ENCODE data around the gene RFPL1.
"Not testable (repeated sequence)": the region's sequence is repeated elsewhere in the genome, so short reads cannot be mapped to it uniquely, and the experiment has no call there.

The RFPL1 gene

DNA sequence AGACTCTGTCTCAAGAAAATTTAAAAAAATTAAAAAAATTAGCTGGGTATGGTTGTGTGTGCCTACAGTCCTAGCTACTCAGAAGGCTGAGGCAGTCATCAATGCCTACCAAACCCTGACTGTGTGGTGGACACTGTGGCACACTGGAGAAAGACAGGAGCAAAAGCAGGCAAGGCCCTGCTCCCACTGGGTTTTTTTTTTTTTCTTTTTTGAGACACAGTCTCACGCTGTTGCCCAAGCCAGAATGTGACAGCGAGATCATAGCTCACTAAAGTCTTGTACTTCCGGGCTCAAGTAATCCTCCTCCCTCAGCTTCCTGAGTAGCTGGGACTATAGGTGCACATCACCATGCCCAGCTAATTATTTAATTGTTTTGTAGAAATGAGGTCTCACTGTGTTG, 46.3 kb downstream of the RFPL1 start:
- intact Hi-C loops (cut with DNase I; ENCODE audit: low total_unique reads), result no loop called here
- TF ChIP-seq, protein P1, sequence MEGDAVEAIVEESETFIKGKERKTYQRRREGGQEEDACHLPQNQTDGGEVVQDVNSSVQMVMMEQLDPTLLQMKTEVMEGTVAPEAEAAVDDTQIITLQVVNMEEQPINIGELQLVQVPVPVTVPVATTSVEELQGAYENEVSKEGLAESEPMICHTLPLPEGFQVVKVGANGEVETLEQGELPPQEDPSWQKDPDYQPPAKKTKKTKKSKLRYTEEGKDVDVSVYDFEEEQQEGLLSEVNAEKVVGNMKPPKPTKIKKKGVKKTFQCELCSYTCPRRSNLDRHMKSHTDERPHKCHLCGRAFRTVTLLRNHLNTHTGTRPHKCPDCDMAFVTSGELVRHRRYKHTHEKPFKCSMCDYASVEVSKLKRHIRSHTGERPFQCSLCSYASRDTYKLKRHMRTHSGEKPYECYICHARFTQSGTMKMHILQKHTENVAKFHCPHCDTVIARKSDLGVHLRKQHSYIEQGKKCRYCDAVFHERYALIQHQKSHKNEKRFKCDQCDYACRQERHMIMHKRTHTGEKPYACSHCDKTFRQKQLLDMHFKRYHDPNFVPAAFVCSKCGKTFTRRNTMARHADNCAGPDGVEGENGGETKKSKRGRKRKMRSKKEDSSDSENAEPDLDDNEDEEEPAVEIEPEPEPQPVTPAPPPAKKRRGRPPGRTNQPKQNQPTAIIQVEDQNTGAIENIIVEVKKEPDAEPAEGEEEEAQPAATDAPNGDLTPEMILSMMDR (IDR thresholded peaks at IDR 0.05), result no peak

DNA sequence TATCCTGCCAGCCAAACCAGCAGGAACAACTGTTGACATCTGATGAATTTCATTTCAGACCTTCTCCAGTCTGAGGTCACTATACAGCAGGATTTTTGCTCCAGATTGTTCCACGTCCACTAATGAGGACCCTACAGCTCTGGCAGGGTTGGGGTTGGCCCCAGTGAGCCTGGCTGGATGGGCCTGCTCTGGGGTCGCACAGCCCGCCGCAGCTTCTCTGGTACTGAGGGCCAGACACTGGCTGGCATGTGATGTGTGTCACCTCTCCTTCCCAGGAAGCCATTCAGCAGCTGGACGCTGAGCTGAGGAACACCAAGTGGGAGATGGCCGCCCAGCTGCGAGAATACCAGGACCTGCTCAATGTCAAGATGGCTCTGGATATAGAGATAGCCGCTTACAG, 47.1 kb downstream of the RFPL1 start:
- Histone ChIP-seq H3K27me3 (peaks cover 0 to 30% of the 10 kb centered on the region in 2 donors), H3K4me3 (no peak overlapping the region), H3K9me3 (no peaks in the 10 kb centered on the region), H3K27ac (no peak overlapping the region), H3K4me1 (peaks cover 0 to 9% (median 6%) of the 10 kb centered on the region in 4 donors), H3K36me3 (no peaks in the 10 kb centered on the region)
- DNase-seq, result no peak
- TF ChIP-seq, protein P1 (IDR thresholded peaks at IDR 0.05), result no peak
- intact Hi-C loops (cut with DNase I; ENCODE audit: low total_unique reads), result no loop called here

More for the DNA sequence above, 46.3 kb downstream of the RFPL1 start:
- Histone ChIP-seq H3K27me3 (peaks cover 0 to 39% of the 10 kb centered on the region in 2 donors), H3K4me1 (peaks cover 0 to 17% (median 13%) of the 10 kb centered on the region in 4 donors), H3K27ac (no peak overlapping the region), H3K9me3 (no peaks in the 10 kb centered on the region), H3K4me3 (no peak overlapping the region), H3K36me3 (no peaks in the 10 kb centered on the region)
- no peak for DNase-seq

DNA sequence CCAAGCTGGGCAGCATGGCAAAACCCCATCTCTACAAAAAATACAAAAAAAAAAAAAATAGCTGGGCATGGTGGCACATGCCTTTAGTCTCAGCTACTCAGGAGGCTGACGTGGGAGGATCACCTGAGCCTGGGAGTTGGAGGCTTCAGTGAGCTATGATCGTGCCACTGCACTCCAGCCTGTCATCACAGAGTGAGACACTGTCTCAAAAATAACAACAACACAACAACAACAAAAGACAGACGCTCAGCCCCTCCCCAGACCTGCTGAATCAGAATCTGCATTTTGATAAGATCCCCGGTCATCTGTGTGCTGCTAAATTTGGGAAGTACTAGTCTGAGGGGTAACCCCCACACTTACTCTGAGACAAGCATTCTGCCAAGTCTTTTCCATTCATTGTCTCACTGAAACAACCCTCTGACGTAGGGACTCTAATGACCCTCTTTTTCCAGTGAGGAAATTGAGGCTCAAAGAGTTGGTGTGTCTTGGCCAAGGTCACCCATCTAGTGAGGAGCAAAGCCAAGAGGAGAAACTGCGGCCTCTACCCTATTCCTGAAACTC, 49.1 kb downstream of the RFPL1 start:
- H3K27me3 ChIP-seq, result peaks cover 0 to 10% of the 10 kb centered on the region in 2 donors

DNA sequence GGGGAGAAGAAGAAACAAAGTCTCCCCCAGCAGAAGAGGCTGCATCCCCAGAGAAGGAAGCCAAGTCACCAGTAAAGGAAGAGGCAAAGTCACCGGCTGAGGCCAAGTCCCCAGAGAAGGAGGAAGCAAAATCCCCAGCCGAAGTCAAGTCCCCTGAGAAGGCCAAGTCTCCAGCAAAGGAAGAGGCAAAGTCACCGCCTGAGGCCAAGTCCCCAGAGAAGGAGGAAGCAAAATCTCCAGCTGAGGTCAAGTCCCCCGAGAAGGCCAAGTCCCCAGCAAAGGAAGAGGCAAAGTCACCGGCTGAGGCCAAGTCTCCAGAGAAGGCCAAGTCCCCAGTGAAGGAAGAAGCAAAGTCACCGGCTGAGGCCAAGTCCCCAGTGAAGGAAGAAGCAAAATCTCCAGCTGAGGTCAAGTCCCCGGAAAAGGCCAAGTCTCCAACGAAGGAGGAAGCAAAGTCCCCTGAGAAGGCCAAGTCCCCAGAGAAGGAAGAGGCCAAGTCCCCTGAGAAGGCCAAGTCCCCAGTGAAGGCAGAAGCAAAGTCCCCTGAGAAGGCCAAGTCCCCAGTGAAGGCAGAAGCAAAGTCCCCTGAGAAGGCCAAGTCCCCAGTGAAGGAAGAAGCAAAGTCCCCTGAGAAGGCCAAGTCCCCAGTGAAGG, 50.9 kb downstream of the RFPL1 start:
- H3K27me3 ChIP-seq; intact Hi-C loops (cut with DNase I; ENCODE audit: low total_unique reads); H3K36me3 ChIP-seq; H3K9me3 ChIP-seq; H3K27ac ChIP-seq; DNase-seq; H3K4me3 ChIP-seq; H3K4me1 ChIP-seq: not testable (repeated sequence)

More for the DNA sequence above, 49.1 kb downstream of the RFPL1 start:
- intact Hi-C loops (cut with DNase I; ENCODE audit: low total_unique reads), result no loop called here
- Histone ChIP-seq H3K9me3 (no peaks in the 10 kb centered on the region), H3K27ac (no peak overlapping the region), H3K4me1 (no peaks in the 10 kb centered on the region), H3K36me3 (no peaks in the 10 kb centered on the region), H3K4me3 (no peak overlapping the region)
- no peak for DNase-seq
- TF ChIP-seq, protein P1 (IDR thresholded peaks at IDR 0.05), result no peak

DNA sequence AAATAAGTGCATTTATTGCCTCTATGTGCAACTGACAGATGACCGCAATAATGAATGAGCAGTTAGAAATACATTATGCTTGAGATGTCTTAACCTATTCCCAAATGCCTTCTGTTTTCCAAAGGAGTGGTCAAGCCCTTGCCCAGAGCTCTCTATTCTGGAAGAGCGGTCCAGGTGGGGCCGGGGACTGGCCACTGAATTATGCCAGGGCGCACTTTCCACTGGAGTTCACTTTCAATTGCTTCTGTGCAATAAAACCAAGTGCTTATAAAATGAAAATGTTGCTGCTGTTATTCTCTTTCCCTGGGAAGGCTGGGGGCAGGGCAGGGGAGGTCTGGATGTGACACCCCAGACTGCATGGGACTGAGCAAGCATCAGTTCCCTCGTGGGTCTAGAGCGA, 52.6 kb downstream of the RFPL1 start:
- TF ChIP-seq, protein P1 (IDR thresholded peaks at IDR 0.05), result no peak
- intact Hi-C loops (cut with DNase I; ENCODE audit: low total_unique reads), result no loop called here
- DNase-seq, result no peak
- Histone ChIP-seq H3K36me3 (no peaks in the 10 kb centered on the region), H3K4me3 (no peak overlapping the region), H3K27me3 (no peaks in the 10 kb centered on the region), H3K27ac (no peak overlapping the region), H3K9me3 (no peaks in the 10 kb centered on the region), H3K4me1 (no peaks in the 10 kb centered on the region)

Data from tibial artery (tissue), 4 donors.